ENCODE results near the gene WDR27.

Gene WDR27

DNA sequence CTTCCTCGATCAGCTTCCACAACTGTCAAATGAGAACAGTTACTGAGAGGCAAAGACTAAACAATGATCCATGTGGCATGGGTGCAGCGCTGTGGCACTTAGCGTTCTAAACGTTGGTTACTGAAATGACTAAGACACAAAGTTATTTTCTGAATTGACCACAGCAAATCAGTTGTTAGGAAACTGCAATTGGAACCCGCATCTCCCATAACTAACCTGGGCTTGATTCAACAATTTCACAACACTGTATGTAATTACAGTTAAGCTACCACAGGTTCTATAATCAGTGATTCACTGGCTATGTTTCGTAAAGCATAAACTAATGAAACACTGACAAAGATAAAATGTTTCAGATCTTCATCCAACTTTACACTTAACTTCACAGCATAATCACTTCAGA, 12.5 kb downstream of the WDR27 start:
- H3K4me1 ChIP-seq (ENCODE audit: control insufficient read depth in 1 of 2, insufficient read depth in 2 of 2, low read length in 2 of 2) = no peaks in the 10 kb centered on the region
- peaks cover 11 to 16% of the 10 kb centered on the region in 2 donors for H3K9me3 ChIP-seq (ENCODE audit: control insufficient read depth in 1 of 2, low read length in 2 of 2)
- peaks cover 6 to 21% of the 10 kb centered on the region in 2 donors for H3K36me3 ChIP-seq (ENCODE audit: control insufficient read depth in 1 of 2, insufficient read depth in 2 of 2, low read length in 2 of 2)
- no peak overlapping the region for H3K9ac ChIP-seq (ENCODE audit: low read depth in 1 of 2, low read length in 2 of 2)
- H3K27ac ChIP-seq (ENCODE audit: low read depth, low read length) = no peak overlapping the region
- H3K4me3 ChIP-seq (ENCODE audit: low read depth in 1 of 2, low read length in 2 of 2) = no peak overlapping the region
- H3K27me3 ChIP-seq (ENCODE audit: control insufficient read depth in 1 of 2, insufficient read depth in 2 of 2, low read length in 2 of 2) = no peaks in the 10 kb centered on the region

DNA sequence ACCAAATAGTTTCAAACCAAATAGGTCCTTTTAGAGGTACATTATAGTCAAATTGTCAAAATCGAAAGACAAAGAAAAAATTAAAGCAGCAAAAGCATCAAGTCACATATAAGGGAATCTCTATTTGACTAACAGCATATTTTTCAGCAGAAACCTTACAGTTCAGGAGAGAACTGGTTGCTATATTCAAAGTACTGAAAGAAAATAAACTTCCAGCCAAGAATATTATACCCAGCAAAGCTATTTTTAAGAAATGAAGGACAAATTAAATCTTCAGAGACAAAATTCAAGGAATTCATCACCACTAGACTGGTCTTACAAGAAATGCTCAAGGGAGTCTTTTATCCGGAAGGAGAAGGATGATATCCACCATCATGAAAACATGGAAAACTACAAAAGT, 16.0 kb downstream of the WDR27 start:
- H3K27me3 ChIP-seq (ENCODE audit: control insufficient read depth in 1 of 2, insufficient read depth in 2 of 2, low read length in 2 of 2) = no peaks in the 10 kb centered on the region
- H3K4me1 ChIP-seq (ENCODE audit: control insufficient read depth in 1 of 2, insufficient read depth in 2 of 2, low read length in 2 of 2) = no peaks in the 10 kb centered on the region
- peaks cover 9 to 30% of the 10 kb centered on the region in 2 donors for H3K36me3 ChIP-seq (ENCODE audit: control insufficient read depth in 1 of 2, insufficient read depth in 2 of 2, low read length in 2 of 2)
- H3K9ac ChIP-seq (ENCODE audit: low read depth in 1 of 2, low read length in 2 of 2) = no peak overlapping the region
- H3K27ac ChIP-seq (ENCODE audit: low read depth, low read length) = no peak overlapping the region
- H3K4me3 ChIP-seq (ENCODE audit: low read depth in 1 of 2, low read length in 2 of 2) = no peak overlapping the region
- peaks cover 8 to 16% of the 10 kb centered on the region in 2 donors for H3K9me3 ChIP-seq (ENCODE audit: control insufficient read depth in 1 of 2, low read length in 2 of 2)

DNA sequence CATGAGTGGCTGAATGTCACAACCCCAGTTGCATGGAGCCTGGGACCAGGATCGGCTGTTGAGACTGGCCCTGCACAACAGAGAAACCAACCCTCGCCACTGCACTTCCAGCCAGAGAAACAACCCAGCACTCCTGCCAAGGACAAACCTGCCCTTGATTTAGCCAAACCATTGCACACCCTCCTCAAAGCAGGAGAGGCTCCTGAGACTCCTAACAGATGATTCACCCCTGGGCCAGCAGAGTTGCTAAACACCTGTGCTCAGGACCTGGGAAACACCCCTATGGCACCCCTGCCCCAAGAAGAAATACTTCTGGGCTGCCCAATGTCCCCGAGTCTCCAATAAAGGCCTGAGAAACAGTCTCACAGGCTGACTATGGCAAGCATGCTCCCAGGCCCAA, 17.8 kb downstream of the WDR27 start:
- no peak overlapping the region for H3K9ac ChIP-seq (ENCODE audit: low read depth in 1 of 2, low read length in 2 of 2)
- H3K36me3 ChIP-seq (ENCODE audit: control insufficient read depth in 1 of 2, insufficient read depth in 2 of 2, low read length in 2 of 2) = peaks cover 8 to 30% of the 10 kb centered on the region in 2 donors
- H3K4me3 ChIP-seq (ENCODE audit: low read depth in 1 of 2, low read length in 2 of 2) = no peak overlapping the region
- H3K27me3 ChIP-seq (ENCODE audit: control insufficient read depth in 1 of 2, insufficient read depth in 2 of 2, low read length in 2 of 2) = no peaks in the 10 kb centered on the region
- peaks cover 8 to 16% of the 10 kb centered on the region in 2 donors for H3K9me3 ChIP-seq (ENCODE audit: control insufficient read depth in 1 of 2, low read length in 2 of 2)
- no peak overlapping the region for H3K27ac ChIP-seq (ENCODE audit: low read depth, low read length)
- H3K4me1 ChIP-seq (ENCODE audit: control insufficient read depth in 1 of 2, insufficient read depth in 2 of 2, low read length in 2 of 2) = no peaks in the 10 kb centered on the region

DNA sequence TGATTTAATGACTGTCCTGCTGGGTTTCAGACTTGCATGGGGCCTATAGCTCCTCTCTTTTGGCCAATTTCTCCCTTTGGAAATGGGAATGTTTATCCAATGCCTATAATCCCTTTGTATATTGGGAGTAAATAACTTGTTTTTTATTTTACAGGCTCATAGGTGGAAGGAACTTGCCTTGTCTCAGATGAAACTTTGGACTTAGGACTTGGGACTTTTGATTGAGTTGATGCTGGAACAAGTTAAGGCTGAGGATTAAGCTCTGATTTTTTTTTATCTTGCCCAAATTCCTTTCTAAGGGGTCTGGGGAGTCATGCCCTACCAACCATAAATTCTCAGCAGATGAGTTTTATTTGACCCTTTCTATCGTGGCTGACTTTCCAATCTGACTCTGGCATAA, 23.5 kb downstream of the WDR27 start:
- peaks cover 3 to 9% of the 10 kb centered on the region in 2 donors for H3K36me3 ChIP-seq (ENCODE audit: control insufficient read depth in 1 of 2, insufficient read depth in 2 of 2, low read length in 2 of 2)
- no peak overlapping the region for H3K9ac ChIP-seq (ENCODE audit: low read depth in 1 of 2, low read length in 2 of 2)
- H3K27me3 ChIP-seq (ENCODE audit: control insufficient read depth in 1 of 2, insufficient read depth in 2 of 2, low read length in 2 of 2) = no peaks in the 10 kb centered on the region
- H3K27ac ChIP-seq (ENCODE audit: low read depth, low read length) = no peak overlapping the region
- no peaks in the 10 kb centered on the region for H3K9me3 ChIP-seq (ENCODE audit: control insufficient read depth in 1 of 2, low read length in 2 of 2)
- H3K4me1 ChIP-seq (ENCODE audit: control insufficient read depth in 1 of 2, insufficient read depth in 2 of 2, low read length in 2 of 2) = peaks cover 4 to 12% of the 10 kb centered on the region in 2 donors
- no peak overlapping the region for H3K4me3 ChIP-seq (ENCODE audit: low read depth in 1 of 2, low read length in 2 of 2)

- Histone ChIP-seq H3K36me3 (ENCODE audit: control insufficient read depth in 1 of 2, insufficient read depth in 2 of 2, low read length in 2 of 2) (peaks cover 3 to 9% of the 10 kb centered on the region in 2 donors), H3K4me3 (ENCODE audit: low read depth in 1 of 2, low read length in 2 of 2) (no peak overlapping the region), H3K27me3 (ENCODE audit: control insufficient read depth in 1 of 2, insufficient read depth in 2 of 2, low read length in 2 of 2) (no peaks in the 10 kb centered on the region), H3K9me3 (ENCODE audit: control insufficient read depth in 1 of 2, low read length in 2 of 2) (no peaks in the 10 kb centered on the region), H3K9ac (ENCODE audit: low read depth in 1 of 2, low read length in 2 of 2) (no peak overlapping the region), H3K27ac (ENCODE audit: low read depth, low read length) (no peak overlapping the region), H3K4me1 (ENCODE audit: control insufficient read depth in 1 of 2, insufficient read depth in 2 of 2, low read length in 2 of 2) (peaks cover 4 to 12% of the 10 kb centered on the region in 2 donors)
These were observed 24.7 kb downstream of the WDR27 start for GRCh38 chr6:169677096-169677495.

DNA sequence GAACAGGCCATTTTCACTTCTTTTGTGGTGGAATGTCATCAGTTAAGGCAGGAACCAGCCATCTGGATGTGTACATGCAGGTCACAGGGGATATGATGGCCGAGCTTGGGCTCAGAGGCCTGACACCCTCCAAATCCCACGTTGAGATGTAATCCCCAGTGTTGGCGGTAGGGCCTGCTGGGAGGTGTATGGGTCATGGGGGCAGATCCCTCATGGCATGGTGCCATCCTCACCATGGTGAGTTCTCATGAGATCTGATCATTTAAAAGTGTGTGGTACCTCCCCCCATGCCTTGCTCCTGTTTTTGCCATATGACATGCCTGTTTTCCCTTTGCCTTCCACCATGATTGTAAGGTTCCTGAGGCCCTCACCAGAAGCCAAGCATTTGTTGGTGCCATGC, 26.8 kb downstream of the WDR27 start:
- no peak overlapping the region for H3K27ac ChIP-seq (ENCODE audit: low read depth, low read length)
- no peaks in the 10 kb centered on the region for H3K27me3 ChIP-seq (ENCODE audit: control insufficient read depth in 1 of 2, insufficient read depth in 2 of 2, low read length in 2 of 2)
- peaks cover 4 to 12% of the 10 kb centered on the region in 2 donors for H3K4me1 ChIP-seq (ENCODE audit: control insufficient read depth in 1 of 2, insufficient read depth in 2 of 2, low read length in 2 of 2)
- no peaks in the 10 kb centered on the region for H3K9me3 ChIP-seq (ENCODE audit: control insufficient read depth in 1 of 2, low read length in 2 of 2)
- H3K9ac ChIP-seq (ENCODE audit: low read depth in 1 of 2, low read length in 2 of 2) = no peak overlapping the region
- peaks cover 5 to 17% of the 10 kb centered on the region in 2 donors for H3K36me3 ChIP-seq (ENCODE audit: control insufficient read depth in 1 of 2, insufficient read depth in 2 of 2, low read length in 2 of 2)
- no peak overlapping the region for H3K4me3 ChIP-seq (ENCODE audit: low read depth in 1 of 2, low read length in 2 of 2)

DNA sequence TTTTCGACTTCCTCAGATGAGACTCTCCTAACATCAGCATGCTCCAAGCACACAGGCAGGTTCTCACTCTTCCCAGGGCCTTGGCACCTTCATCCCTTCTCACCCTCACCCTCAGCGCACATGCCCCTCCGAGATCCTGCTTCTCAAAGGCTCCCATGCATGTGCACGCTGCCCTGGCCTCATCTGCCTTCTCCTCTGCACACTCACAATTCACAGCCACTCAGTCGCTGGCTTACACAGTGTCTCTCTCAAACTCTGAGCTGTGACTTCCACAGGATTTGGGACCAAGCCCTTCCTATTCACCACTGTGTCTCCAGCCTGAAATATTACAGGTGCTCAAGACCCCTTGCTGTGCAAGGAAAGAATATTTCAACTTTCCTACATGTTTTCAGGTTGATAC, 30.3 kb downstream of the WDR27 start:
- peaks cover 12 to 40% of the 10 kb centered on the region in 2 donors for H3K36me3 ChIP-seq (ENCODE audit: control insufficient read depth in 1 of 2, insufficient read depth in 2 of 2, low read length in 2 of 2)
- H3K4me1 ChIP-seq (ENCODE audit: control insufficient read depth in 1 of 2, insufficient read depth in 2 of 2, low read length in 2 of 2) = no peaks in the 10 kb centered on the region
- no peak overlapping the region for H3K4me3 ChIP-seq (ENCODE audit: low read depth in 1 of 2, low read length in 2 of 2)
- H3K27me3 ChIP-seq (ENCODE audit: control insufficient read depth in 1 of 2, insufficient read depth in 2 of 2, low read length in 2 of 2) = no peaks in the 10 kb centered on the region
- H3K9me3 ChIP-seq (ENCODE audit: control insufficient read depth in 1 of 2, low read length in 2 of 2) = no peaks in the 10 kb centered on the region
- H3K27ac ChIP-seq (ENCODE audit: low read depth, low read length) = no peak overlapping the region
- H3K9ac ChIP-seq (ENCODE audit: low read depth in 1 of 2, low read length in 2 of 2) = no peak overlapping the region

- Histone ChIP-seq H3K27ac (ENCODE audit: low read depth, low read length) (no peak overlapping the region), H3K4me3 (ENCODE audit: low read depth in 1 of 2, low read length in 2 of 2) (no peak overlapping the region), H3K4me1 (ENCODE audit: control insufficient read depth in 1 of 2, insufficient read depth in 2 of 2, low read length in 2 of 2) (no peaks in the 10 kb centered on the region), H3K27me3 (ENCODE audit: control insufficient read depth in 1 of 2, insufficient read depth in 2 of 2, low read length in 2 of 2) (no peaks in the 10 kb centered on the region), H3K36me3 (ENCODE audit: control insufficient read depth in 1 of 2, insufficient read depth in 2 of 2, low read length in 2 of 2) (peaks cover 19 to 51% of the 10 kb centered on the region in 2 donors), H3K9me3 (ENCODE audit: control insufficient read depth in 1 of 2, low read length in 2 of 2) (no peaks in the 10 kb centered on the region), H3K9ac (ENCODE audit: low read depth in 1 of 2, low read length in 2 of 2) (no peak overlapping the region)
These were observed 31.9 kb downstream of the WDR27 start for GRCh38 chr6:169669889-169670288.

- Histone ChIP-seq H3K9me3 (ENCODE audit: control insufficient read depth in 1 of 2, low read length in 2 of 2) (no peaks in the 10 kb centered on the region), H3K4me1 (ENCODE audit: control insufficient read depth in 1 of 2, insufficient read depth in 2 of 2, low read length in 2 of 2) (no peaks in the 10 kb centered on the region), H3K36me3 (ENCODE audit: control insufficient read depth in 1 of 2, insufficient read depth in 2 of 2, low read length in 2 of 2) (peaks cover 19 to 54% of the 10 kb centered on the region in 2 donors), H3K9ac (ENCODE audit: low read depth in 1 of 2, low read length in 2 of 2) (no peak overlapping the region), H3K27me3 (ENCODE audit: control insufficient read depth in 1 of 2, insufficient read depth in 2 of 2, low read length in 2 of 2) (no peaks in the 10 kb centered on the region), H3K4me3 (ENCODE audit: low read depth in 1 of 2, low read length in 2 of 2) (no peak overlapping the region), H3K27ac (ENCODE audit: low read depth, low read length) (no peak overlapping the region)
These were observed 32.7 kb downstream of the WDR27 start for GRCh38 chr6:169669147-169669546.

- Histone ChIP-seq H3K36me3 (ENCODE audit: control insufficient read depth in 1 of 2, insufficient read depth in 2 of 2, low read length in 2 of 2) (peaks cover 19 to 62% of the 10 kb centered on the region in 2 donors), H3K27ac (ENCODE audit: low read depth, low read length) (no peak overlapping the region), H3K9me3 (ENCODE audit: control insufficient read depth in 1 of 2, low read length in 2 of 2) (no peaks in the 10 kb centered on the region), H3K4me1 (ENCODE audit: control insufficient read depth in 1 of 2, insufficient read depth in 2 of 2, low read length in 2 of 2) (no peaks in the 10 kb centered on the region), H3K27me3 (ENCODE audit: control insufficient read depth in 1 of 2, insufficient read depth in 2 of 2, low read length in 2 of 2) (no peaks in the 10 kb centered on the region), H3K4me3 (ENCODE audit: low read depth in 1 of 2, low read length in 2 of 2) (no peak overlapping the region), H3K9ac (ENCODE audit: low read depth in 1 of 2, low read length in 2 of 2) (no peak overlapping the region)
These were observed 33.5 kb downstream of the WDR27 start for GRCh38 chr6:169668203-169668847.
